ENCODE measurements around the gene UGT1A1. TPM values are rescaled to one million over a fixed set of nuclear protein-coding genes. Genes with fewer than 3 reads are reported as not detected.

Gene UGT1A1
- total RNA-seq, 1 experiment from 2014 or later, result not detected

- Histone ChIP-seq H3K36me3 (ENCODE audit: control insufficient read depth in 1 of 2, insufficient read depth in 2 of 2, low read length in 2 of 2) (no peaks in the 10 kb centered on the region), H3K27me3 (ENCODE audit: insufficient read depth, low read length) (no peaks in the 10 kb centered on the region), H3K4me2 (ENCODE audit: low read length) (no peak overlapping the region), H4K20me1 (ENCODE audit: insufficient read depth) (no peaks in the 10 kb centered on the region), H3K9me2 (ENCODE audit: insufficient read depth) (no peaks in the 10 kb centered on the region), H3K79me2 (ENCODE audit: insufficient read depth, low read length) (no peaks in the 10 kb centered on the region), H3K4me1 (ENCODE audit: control insufficient read depth in 1 of 2, insufficient read depth in 2 of 2, low read length in 2 of 2) (no peaks in the 10 kb centered on the region), H3K4me3 (replicated peaks in 1 of 2; ENCODE audit: low read depth in 1 of 2, low read length in 2 of 2) (no peak overlapping the region), H3K9ac (ENCODE audit: low read length) (no peak overlapping the region), H2AFZ (ENCODE audit: low read depth, low read length, poor library complexity, severe bottlenecking) (no peak overlapping the region), H3K9me3 (ENCODE audit: control insufficient read depth in 1 of 2, insufficient read depth in 1 of 2, low read depth in 1 of 2, low read length in 2 of 2) (no peaks in the 10 kb centered on the region), H3K27ac (ENCODE audit: low read depth, low read length) (no peak overlapping the region)
- ATAC-seq (no peak), DNase-seq (ENCODE audit: low read depth, low spot score) (no peak)
- TF ChIP-seq SP1 (IDR thresholded peaks at IDR 0.05; ENCODE audit: low read depth) (no peak), EZH2 (IDR thresholded peaks at IDR 0.05) (no peak), EZH2phosphoT487 (IDR thresholded peaks at IDR 0.05; ENCODE audit: borderline replicate concordance) (no peak), ZNF274 (IDR thresholded peaks at IDR 0.05; ENCODE audit: low read depth, low read length) (no peak)
- ChIA-PET CTCF (no interaction called here), RAD21 (ENCODE audit: low non-redundant PET in 1 of 2, low total read pairs in 2 of 2, uncharacterized antibody in 2 of 2, unreplicated experiment in 2 of 2) (no interaction called here), POLR2A (no interaction called here)
- BruUV-seq (replicated peaks), result no TSS peak
- intact Hi-C loops (cut with micrococcal nuclease), result no loop called here
Observed at GRCh38 chr2:233758849-233759248, 1.2 kb upstream of the UGT1A1 start.

GRCh38 chr2:233761040-233761769 lies 1.1 kb downstream of the UGT1A1 start:
- H3K27me3 ChIP-seq (ENCODE audit: insufficient read depth, low read length), result no peaks in the 10 kb centered on the region
- TF ChIP-seq RAD21 (IDR thresholded peaks at IDR 0.05; ENCODE audit: low read depth) (no peak), ZNF274 (IDR thresholded peaks at IDR 0.05; ENCODE audit: low read depth, low read length) (no peak), TCF7L2 (IDR thresholded peaks at IDR 0.05; ENCODE audit: borderline replicate concordance, extremely low read depth, insufficient read depth, insufficient read length) (no peak), CBX3 (IDR thresholded peaks at IDR 0.05; ENCODE audit: low read depth) (no peak), ATF3 (IDR thresholded peaks at IDR 0.05) (no peak), JUND (IDR thresholded peaks at IDR 0.05) (no peak), ELF1 (IDR thresholded peaks at IDR 0.05; ENCODE audit: borderline replicate concordance, low read depth) (no peak), POLR2A (IDR thresholded peaks at IDR 0.05; ENCODE audit: borderline replicate concordance, extremely low read depth, insufficient read depth, insufficient read length) (no peak), MAX (IDR thresholded peaks at IDR 0.05) (no peak), EGR1 (IDR thresholded peaks at IDR 0.05; ENCODE audit: low read depth) (no peak), SRF (IDR thresholded peaks at IDR 0.05; ENCODE audit: low read depth) (no peak), SIN3A (IDR thresholded peaks at IDR 0.05; ENCODE audit: low read depth) (no peak), REST (IDR thresholded peaks at IDR 0.05; ENCODE audit: low read depth) (no peak), EZH2phosphoT487 (IDR thresholded peaks at IDR 0.05; ENCODE audit: borderline replicate concordance) (no peak), FOSL1 (IDR thresholded peaks at IDR 0.05; ENCODE audit: low read depth) (no peak), YY1 (IDR thresholded peaks at IDR 0.05; ENCODE audit: extremely low read depth, insufficient replicate concordance, low read depth, low read length) (no peak)

More at GRCh38 chr2:233761040-233761769, 1.1 kb downstream of the UGT1A1 start:
- ChIA-PET CTCF (no interaction called here), POLR2A (no interaction called here), RAD21 (ENCODE audit: low non-redundant PET in 1 of 2, low total read pairs in 2 of 2, uncharacterized antibody in 2 of 2, unreplicated experiment in 2 of 2) (no interaction called here)
- H3K4me3 ChIP-seq (replicated peaks in 1 of 2; ENCODE audit: low read depth in 1 of 2, low read length in 2 of 2), result no peak overlapping the region
- no peaks in the 10 kb centered on the region for H3K9me3 ChIP-seq (ENCODE audit: control insufficient read depth in 1 of 2, insufficient read depth in 1 of 2, low read depth in 1 of 2, low read length in 2 of 2)
- H3K36me3 ChIP-seq (ENCODE audit: control insufficient read depth in 1 of 2, insufficient read depth in 2 of 2, low read length in 2 of 2), result no peaks in the 10 kb centered on the region
- peaks cover 0 to 10% of the 10 kb centered on the region in 2 experiments; a peak in 2 of 4 replicates for H3K4me1 ChIP-seq (ENCODE audit: control insufficient read depth in 1 of 2, insufficient read depth in 2 of 2, low read length in 2 of 2)
- BruUV-seq (replicated peaks), result no TSS peak
- H3K79me2 ChIP-seq (ENCODE audit: insufficient read depth, low read length), result no peaks in the 10 kb centered on the region
- intact Hi-C loops (cut with micrococcal nuclease), result no loop called here
- no peak overlapping the region for H3K4me2 ChIP-seq (ENCODE audit: low read length)
- no peaks in the 10 kb centered on the region for H4K20me1 ChIP-seq (ENCODE audit: insufficient read depth)
- no peak overlapping the region for H3K27ac ChIP-seq (ENCODE audit: low read depth, low read length)
- DNase-seq (ENCODE audit: low read depth, low spot score) (no peak), ATAC-seq (no peak)
- H2AFZ ChIP-seq (ENCODE audit: low read depth, low read length, poor library complexity, severe bottlenecking), result no peak overlapping the region
- H3K9ac ChIP-seq (ENCODE audit: low read length), result no peak overlapping the region
- H3K9me2 ChIP-seq (ENCODE audit: insufficient read depth), result no peaks in the 10 kb centered on the region
